HG02981 (cell line): ENCODE data around the gene SPAG16.

Source experiments
- ATAC-seq: cut with Tn5 transposase; IDR thresholded peaks from one replicate; pipeline ENCODE4 v1.9.1; 2021; ENCODE audit warnings: mild to moderate bottlenecking, moderate library complexity; ENCODE audit not compliant: unreplicated experiment

The SPAG16 gene

DNA sequence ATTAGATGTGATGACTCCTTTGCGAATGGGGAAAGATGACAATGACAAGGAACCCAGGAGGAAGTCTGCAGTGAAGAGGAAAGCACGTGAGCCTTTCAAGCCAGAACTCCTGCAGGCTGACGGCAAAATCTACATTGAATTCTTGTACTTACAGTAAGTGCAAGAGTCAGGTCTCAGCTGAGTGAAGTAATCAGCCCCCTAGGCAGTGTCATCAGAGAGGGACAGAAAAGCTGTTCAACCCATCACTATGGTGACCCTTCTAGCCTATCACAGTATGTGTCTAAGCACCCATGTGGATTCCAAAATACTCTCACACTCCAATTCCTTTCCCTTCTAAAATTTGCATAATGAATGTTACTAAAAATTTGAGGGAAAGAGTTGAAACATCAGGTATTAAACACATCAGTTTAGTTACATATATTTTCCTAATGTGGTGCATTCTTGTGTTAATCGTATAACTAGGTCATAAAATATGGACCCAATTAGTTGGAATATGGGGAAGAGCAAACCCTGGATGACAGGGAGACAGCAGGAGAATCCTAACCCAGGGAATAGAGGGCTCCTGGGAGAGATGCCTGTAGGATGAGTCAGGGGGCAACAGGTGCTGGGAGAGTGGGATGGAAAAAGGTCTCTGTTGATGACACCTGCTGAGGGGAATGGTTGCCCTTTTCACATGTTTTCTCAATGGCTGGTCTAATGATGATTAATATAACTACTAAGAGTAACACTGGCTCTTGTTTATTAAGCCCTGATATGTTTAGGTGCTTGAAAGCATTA is 1166.0 kb downstream of the SPAG16 start:
- no peak for ATAC-seq

DNA sequence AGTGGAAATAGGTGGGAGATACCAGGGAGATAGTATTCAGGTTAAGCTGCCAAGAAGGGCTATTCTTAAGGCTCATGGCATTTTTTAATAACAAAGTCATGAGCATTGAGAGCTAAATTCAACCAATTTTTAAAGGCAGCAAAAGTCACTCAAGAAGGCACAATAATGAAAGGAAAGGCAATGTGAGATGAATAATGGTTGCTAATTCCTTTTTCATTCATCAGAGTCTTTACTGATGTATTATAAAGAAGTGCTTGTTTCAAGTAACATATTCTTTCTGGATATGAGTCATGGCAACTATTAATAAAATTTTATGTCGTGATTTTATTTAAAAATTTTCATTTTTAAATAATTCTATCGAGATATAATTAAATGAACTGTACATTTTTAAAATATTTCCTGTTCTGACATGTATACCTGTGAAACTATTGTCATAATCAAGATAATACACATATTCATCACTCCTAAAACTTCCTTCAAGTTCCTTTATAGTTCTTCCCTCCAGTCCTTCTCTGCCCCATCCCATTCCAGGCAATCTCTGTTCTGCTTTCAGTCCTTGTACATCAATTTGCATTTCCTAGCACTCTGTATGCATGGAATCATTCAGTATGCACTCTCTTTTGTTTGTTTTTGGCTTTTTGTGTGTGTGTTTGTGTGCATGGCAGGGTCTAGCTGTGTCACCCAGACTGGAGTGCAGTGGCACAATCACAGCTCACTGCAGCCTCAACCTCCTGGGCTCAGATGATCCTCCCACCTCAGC is 1167.4 kb downstream of the SPAG16 start:
- no peak for ATAC-seq
